ES-I3 (cell line): ENCODE data around the gene MYO1H.
A peak's percentile ranks its signal among the peaks of the same experiment; 100 is the strongest.
"Not testable (repeated sequence)": the region's sequence is repeated elsewhere in the genome, so short reads cannot be mapped to it uniquely, and the experiment has no call there.

Experiments
- H3K36me3 ChIP-seq: 2 replicates; pipeline ENCODE4 v1.6.1; 2013; ENCODE audit warnings: mild to moderate bottlenecking, low read length, control low read depth, moderate library complexity; ENCODE audit not compliant: insufficient read depth
- H3K4me1 ChIP-seq: 2 replicates; pipeline ENCODE4 v1.6.1; 2013; ENCODE audit warnings: mild to moderate bottlenecking, control low read depth, low read length; ENCODE audit not compliant: insufficient read depth
- H3K9ac ChIP-seq: 2 replicates; pipeline ENCODE4 v1.6.1; 2013; ENCODE audit warnings: low read depth, mild to moderate bottlenecking, low read length, moderate library complexity
- H3K9me3 ChIP-seq: 2 replicates; pipeline ENCODE4 v1.6.1; 2013; ENCODE audit warnings: mild to moderate bottlenecking, low read length, moderate library complexity; ENCODE audit not compliant: control insufficient read depth, insufficient read depth

Gene MYO1H

GRCh38 chr12:109347589-109347988, at the start of gene MYO1H:
Gene MYO1H, plus strand, starts transcription at chr12:109347900. Its CDS starts 61 bp downstream, at chr12:109347961.
- no peaks in the 10 kb centered on the region for H3K9me3 ChIP-seq
- H3K4me1 ChIP-seq: no peaks in the 10 kb centered on the region
- H3K9ac ChIP-seq: no peak within 1 kb of the TSS
- no peaks in the 10 kb centered on the region for H3K36me3 ChIP-seq

- H3K9me3 ChIP-seq: no peaks in the 10 kb centered on the region
- no peaks in the 10 kb centered on the region for H3K36me3 ChIP-seq
- no peak overlapping the region for H3K9ac ChIP-seq
- H3K4me1 ChIP-seq: peaks cover 5% of the 10 kb centered on the region; the same call in 1 of the 2 replicates
Measured at GRCh38 chr12:109299849-109300248, 47.9 kb upstream of the MYO1H start.

GRCh38 chr12:109301643-109302168, 46.0 kb upstream of the MYO1H start:
- Histone ChIP-seq H3K36me3 (no peaks in the 10 kb centered on the region), H3K9me3 (no peaks in the 10 kb centered on the region), H3K4me1 (peaks cover 5% of the 10 kb centered on the region; the same call in 1 of the 2 replicates), H3K9ac (no peak overlapping the region)

- Histone ChIP-seq H3K4me1 (peaks cover 5% of the 10 kb centered on the region; the same call in 1 of the 2 replicates), H3K36me3 (no peaks in the 10 kb centered on the region), H3K9me3 (no peaks in the 10 kb centered on the region), H3K9ac (no peak overlapping the region)
Measured at GRCh38 chr12:109302358-109302757, 45.3 kb upstream of the MYO1H start.

- H3K36me3 ChIP-seq: no peaks in the 10 kb centered on the region
- no peaks in the 10 kb centered on the region for H3K9me3 ChIP-seq
- H3K9ac ChIP-seq: no peak overlapping the region
- H3K4me1 ChIP-seq: peaks cover 5% of the 10 kb centered on the region; the same call in 1 of the 2 replicates
Measured at GRCh38 chr12:109302770-109303169, 44.9 kb upstream of the MYO1H start.

- H3K36me3 ChIP-seq: no peaks in the 10 kb centered on the region
- H3K4me1 ChIP-seq: peaks cover 5% of the 10 kb centered on the region; the same call in 1 of the 2 replicates
- no peak overlapping the region for H3K9ac ChIP-seq
- H3K9me3 ChIP-seq: no peaks in the 10 kb centered on the region
Measured at GRCh38 chr12:109304485-109304884, 43.2 kb upstream of the MYO1H start.

- no peak overlapping the region for H3K9ac ChIP-seq
- H3K4me1 ChIP-seq: peaks cover 5% of the 10 kb centered on the region; the same call in 1 of the 2 replicates
- H3K36me3 ChIP-seq: no peaks in the 10 kb centered on the region
- H3K9me3 ChIP-seq: no peaks in the 10 kb centered on the region
Measured at GRCh38 chr12:109305547-109305946, 42.2 kb upstream of the MYO1H start.

- no peak overlapping the region for H3K9ac ChIP-seq
- peaks cover 2% of the 10 kb centered on the region; the same call in 1 of the 2 replicates for H3K4me1 ChIP-seq
- no peaks in the 10 kb centered on the region for H3K9me3 ChIP-seq
- no peaks in the 10 kb centered on the region for H3K36me3 ChIP-seq
Measured at GRCh38 chr12:109307051-109307450, 40.6 kb upstream of the MYO1H start.

- no peaks in the 10 kb centered on the region for H3K4me1 ChIP-seq
- peak within 1 kb of the TSS; percentile 73 for H3K9ac ChIP-seq
- no peaks in the 10 kb centered on the region for H3K9me3 ChIP-seq
- H3K36me3 ChIP-seq: no peaks in the 10 kb centered on the region
Measured at GRCh38 chr12:109308534-109309380, 38.9 kb upstream of the MYO1H start, which contains the start of gene FOXN4. Gene FOXN4, minus strand, starts transcription at chr12:109309284. Its CDS starts 963 bp downstream, at chr12:109308321.

- peak overlapping the region; percentile 73 for H3K9ac ChIP-seq
- H3K9me3 ChIP-seq: no peaks in the 10 kb centered on the region
- H3K4me1 ChIP-seq: no peaks in the 10 kb centered on the region
- no peaks in the 10 kb centered on the region for H3K36me3 ChIP-seq
Measured at GRCh38 chr12:109309381-109310246, 38.1 kb upstream of the MYO1H start.

- Histone ChIP-seq H3K9ac (peak overlapping the region; percentile 73; the same call in 1 of the 2 replicates), H3K9me3 (no peaks in the 10 kb centered on the region), H3K36me3 (no peaks in the 10 kb centered on the region), H3K4me1 (no peaks in the 10 kb centered on the region)
Measured at GRCh38 chr12:109310247-109311125, 37.2 kb upstream of the MYO1H start.

- not testable (repeated sequence) for H3K9ac ChIP-seq, H3K36me3 ChIP-seq, H3K9me3 ChIP-seq, H3K4me1 ChIP-seq
Measured at GRCh38 chr12:109321294-109321693, 26.4 kb upstream of the MYO1H start.

- no peaks in the 10 kb centered on the region for H3K9me3 ChIP-seq
- no peak overlapping the region for H3K9ac ChIP-seq
- H3K36me3 ChIP-seq: no peaks in the 10 kb centered on the region
- H3K4me1 ChIP-seq: no peaks in the 10 kb centered on the region
Measured at GRCh38 chr12:109329003-109329402, 18.7 kb upstream of the MYO1H start.
